Left renal cortex interstitium (tissue), 4 donors: ENCODE measurements around the gene YBX2. TPM values are rescaled to one million over a fixed set of nuclear protein-coding genes. Genes with fewer than 3 reads are reported as not detected.
A peak's percentile ranks its signal among the peaks of the same experiment; 100 is the strongest.

ENCODE experiments used
- DNase-seq, 4 donors: peaks; one replicate each; pipeline ENCODE4 v3.0.0-alpha.2; 2013; ENCODE audit warnings: low read depth in 4 of 4, low spot score in 2 of 4, missing footprints in 1 of 4
- polyA plus RNA-seq, 4 donors: library from polyadenylated mRNA; unstranded; fragments of 120-200 nt; gene quantifications; one replicate each; pipeline ENCODE4 v1.2.1, GENCODE V29; 2013; ENCODE audit not compliant: insufficient read length in 4 of 4

YBX2 gene
- polyA plus RNA-seq, 4 donors: 2.5 to 5.3 (median 3.1) TPM

GRCh38 chr17:7323731-7324437, 29.4 kb upstream of the YBX2 start:
- DNase-seq: no peak

- no peak for DNase-seq
Observed at GRCh38 chr17:7322520-7323194, 28.2 kb upstream of the YBX2 start.

GRCh38 chr17:7321466-7321865, 27.0 kb upstream of the YBX2 start:
- DNase-seq: no peak

- no peak for DNase-seq
Observed at GRCh38 chr17:7318121-7318860, 23.9 kb upstream of the YBX2 start.

GRCh38 chr17:7317161-7317803, 22.8 kb upstream of the YBX2 start:
- DNase-seq: no peak

- DNase-seq: no peak
Observed at GRCh38 chr17:7315570-7316235, 21.3 kb upstream of the YBX2 start.

GRCh38 chr17:7314719-7315569, 20.5 kb upstream of the YBX2 start, which contains the start of gene GPS2:
Gene GPS2 (minus strand): TSS chr17:7315360. CDS start chr17:7315052, 308 bp downstream.
- peak in 2 of 4 donors; percentile 69 to 77 for DNase-seq

GRCh38 chr17:7313890-7314718, 19.7 kb upstream of the YBX2 start:
- DNase-seq: no peak

GRCh38 chr17:7313088-7313889, 18.9 kb upstream of the YBX2 start:
- no peak for DNase-seq

GRCh38 chr17:7312432-7313087, 18.1 kb upstream of the YBX2 start:
- no peak for DNase-seq

- DNase-seq: no peak
Observed at GRCh38 chr17:7311110-7311705, 16.8 kb upstream of the YBX2 start.

- no peak for DNase-seq
Observed at GRCh38 chr17:7309628-7310027, 15.2 kb upstream of the YBX2 start.

- peak in 1 of 4 donors; percentile 66 for DNase-seq
Observed at GRCh38 chr17:7308625-7309433, 14.4 kb upstream of the YBX2 start.

GRCh38 chr17:7307686-7308624, 13.5 kb upstream of the YBX2 start:
- DNase-seq: no peak
